Right atrium auricular region (tissue), 2 donors: ENCODE data around the gene ACTL10. TPM values are rescaled to one million over a fixed set of nuclear protein-coding genes. Genes with fewer than 3 reads are reported as not detected.
"Not testable (repeated sequence)": the region's sequence is repeated elsewhere in the genome, so short reads cannot be mapped to it uniquely, and the experiment has no call there.

Source experiments
- DNase-seq: peaks from one replicate; pipeline ENCODE4 v3.0.0-alpha.2; 2019; ENCODE audit warnings: low spot score
- H3K27ac ChIP-seq, 2 donors: fragments of 200-600 bp; sonication (generic); 1 replicate in 1 of 2; 2 replicates in 1 of 2; pipeline ENCODE4 v1.5.1; 2016 to 2019
- H3K27me3 ChIP-seq, 2 donors: fragments of 200-600 bp; sonication (generic); one replicate each; pipeline versions ENCODE4 v1.5.1 to v1.6.0; 2017 to 2019
- H3K36me3 ChIP-seq: fragments of 200-600 bp; sonication (generic); one replicate; pipeline ENCODE4 v1.5.1; 2016
- H3K4me1 ChIP-seq, 2 donors: fragments of 200-600 bp; sonication (generic); one replicate each; pipeline versions ENCODE4 v1.5.1 to v1.6.0; 2017 to 2019
- H3K4me3 ChIP-seq, 2 donors: fragments of 200-600 bp; sonication (generic); 1 replicate in 1 of 2; 2 replicates in 1 of 2; pipeline ENCODE4 v1.5.1; 2017 to 2019; ENCODE audit warnings: mild to moderate bottlenecking in 1 of 2, moderate library complexity in 1 of 2
- H3K9me3 ChIP-seq, 2 donors: fragments of 200-600 bp; sonication (generic); one replicate each; pipeline ENCODE4 v1.5.1; 2019
- total RNA-seq, 2 donors: library from RNA; depleted of rRNA; stranded (reverse); fragments of >200 nt; gene quantifications; one replicate each; pipeline ENCODE4 v1.1.0, GENCODE V29; 2016
- TF ChIP-seq, protein P1 (sequence below), 2 donors: fragments of 200-600 bp; sonication (generic); IDR thresholded peaks; one replicate each; pipeline ENCODE4 v1.5.1; 2019; ENCODE audit warnings: antibody characterized with exemption in 2 of 2

Gene ACTL10
- total RNA-seq, 2 donors from 2014 or later, result 0.33 to 0.79 TPM

DNA sequence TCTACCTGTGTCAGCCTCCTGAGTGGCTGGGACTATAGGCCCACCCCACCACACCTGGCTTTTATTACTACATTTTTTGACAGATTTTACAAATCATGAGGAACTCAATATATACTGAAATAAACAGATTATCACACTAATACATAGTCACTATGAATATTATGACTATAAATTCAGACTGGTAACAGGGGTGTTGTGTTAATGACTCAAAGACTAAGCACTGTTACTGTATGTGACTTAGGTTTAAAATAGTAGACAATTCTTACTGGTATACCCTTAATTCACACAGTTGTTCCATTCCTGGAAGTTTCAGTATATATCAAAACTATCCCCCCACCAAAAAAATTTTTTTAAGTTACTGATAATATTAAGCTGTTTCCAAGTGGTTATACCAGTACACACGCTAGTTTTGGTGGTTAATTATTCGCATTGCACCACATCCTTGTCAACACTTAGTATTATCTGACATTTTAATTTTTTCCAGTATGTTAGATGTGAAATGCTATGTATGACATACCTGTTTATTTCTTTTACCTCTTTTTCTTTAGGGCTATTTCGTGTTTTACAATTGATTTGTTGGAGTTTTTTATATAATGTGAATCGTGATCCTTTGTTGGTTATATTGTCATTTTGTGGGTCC lies 39.0 kb upstream of the ACTL10 start:
- Histone ChIP-seq H3K4me3 (no peak overlapping the region), H3K27me3 (no peaks in the 10 kb centered on the region), H3K4me1 (no peaks in the 10 kb centered on the region), H3K36me3 (peaks cover 45% of the 10 kb centered on the region), H3K27ac (no peak overlapping the region), H3K9me3 (no peaks in the 10 kb centered on the region)
- no peak for DNase-seq
- TF ChIP-seq, protein P1, sequence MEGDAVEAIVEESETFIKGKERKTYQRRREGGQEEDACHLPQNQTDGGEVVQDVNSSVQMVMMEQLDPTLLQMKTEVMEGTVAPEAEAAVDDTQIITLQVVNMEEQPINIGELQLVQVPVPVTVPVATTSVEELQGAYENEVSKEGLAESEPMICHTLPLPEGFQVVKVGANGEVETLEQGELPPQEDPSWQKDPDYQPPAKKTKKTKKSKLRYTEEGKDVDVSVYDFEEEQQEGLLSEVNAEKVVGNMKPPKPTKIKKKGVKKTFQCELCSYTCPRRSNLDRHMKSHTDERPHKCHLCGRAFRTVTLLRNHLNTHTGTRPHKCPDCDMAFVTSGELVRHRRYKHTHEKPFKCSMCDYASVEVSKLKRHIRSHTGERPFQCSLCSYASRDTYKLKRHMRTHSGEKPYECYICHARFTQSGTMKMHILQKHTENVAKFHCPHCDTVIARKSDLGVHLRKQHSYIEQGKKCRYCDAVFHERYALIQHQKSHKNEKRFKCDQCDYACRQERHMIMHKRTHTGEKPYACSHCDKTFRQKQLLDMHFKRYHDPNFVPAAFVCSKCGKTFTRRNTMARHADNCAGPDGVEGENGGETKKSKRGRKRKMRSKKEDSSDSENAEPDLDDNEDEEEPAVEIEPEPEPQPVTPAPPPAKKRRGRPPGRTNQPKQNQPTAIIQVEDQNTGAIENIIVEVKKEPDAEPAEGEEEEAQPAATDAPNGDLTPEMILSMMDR (IDR thresholded peaks at IDR 0.05), result no peak

DNA sequence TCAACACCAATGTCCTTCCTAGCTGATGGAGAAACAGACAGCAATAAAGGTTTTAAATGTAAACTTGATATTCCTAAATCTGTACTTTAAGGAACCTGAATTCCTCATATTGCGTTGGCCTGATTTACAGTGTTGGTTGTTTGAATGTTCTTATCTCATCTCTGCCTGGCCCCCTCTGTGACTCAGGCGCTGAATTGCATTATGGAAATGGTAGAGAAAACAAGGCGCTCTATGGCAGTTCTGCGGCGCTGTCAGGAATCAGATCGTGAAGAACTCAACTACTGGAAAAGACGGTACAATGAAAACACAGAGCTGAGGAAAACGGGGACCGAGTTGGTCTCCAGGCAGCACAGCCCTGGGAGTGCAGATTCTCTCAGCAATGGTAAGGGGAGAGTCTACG lies 37.2 kb upstream of the ACTL10 start:
- DNase-seq, result no peak
- no peaks in the 10 kb centered on the region for H3K27me3 ChIP-seq
- H3K4me3 ChIP-seq, result no peak overlapping the region
- H3K36me3 ChIP-seq, result peaks cover 50% of the 10 kb centered on the region
- no peaks in the 10 kb centered on the region for H3K9me3 ChIP-seq
- TF ChIP-seq, protein P1 (IDR thresholded peaks at IDR 0.05), result no peak
- no peaks in the 10 kb centered on the region for H3K4me1 ChIP-seq
- H3K27ac ChIP-seq, result no peak overlapping the region

DNA sequence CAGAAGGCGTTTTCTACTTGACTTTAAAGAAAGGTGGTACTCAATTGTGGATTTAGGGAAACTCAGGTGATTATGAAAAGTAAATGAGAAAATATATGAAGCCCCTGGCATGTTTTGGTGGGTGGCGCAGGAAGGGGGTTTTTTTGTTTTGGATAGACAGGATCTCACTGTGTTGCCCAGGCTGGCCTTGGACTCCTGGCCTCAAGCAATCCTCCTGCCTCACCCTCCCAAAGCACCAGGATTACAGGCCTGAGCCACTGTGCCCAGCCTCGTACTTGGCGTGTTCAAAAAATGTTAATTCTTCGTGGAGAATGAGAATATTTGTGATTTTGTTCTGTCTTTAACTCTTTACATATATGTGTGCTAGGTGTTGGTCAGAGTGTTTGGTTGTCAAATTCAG lies 36.8 kb upstream of the ACTL10 start:
- TF ChIP-seq, protein P1 (IDR thresholded peaks at IDR 0.05), result no peak
- H3K9me3 ChIP-seq, result no peaks in the 10 kb centered on the region
- peaks cover 50% of the 10 kb centered on the region for H3K36me3 ChIP-seq

DNA sequence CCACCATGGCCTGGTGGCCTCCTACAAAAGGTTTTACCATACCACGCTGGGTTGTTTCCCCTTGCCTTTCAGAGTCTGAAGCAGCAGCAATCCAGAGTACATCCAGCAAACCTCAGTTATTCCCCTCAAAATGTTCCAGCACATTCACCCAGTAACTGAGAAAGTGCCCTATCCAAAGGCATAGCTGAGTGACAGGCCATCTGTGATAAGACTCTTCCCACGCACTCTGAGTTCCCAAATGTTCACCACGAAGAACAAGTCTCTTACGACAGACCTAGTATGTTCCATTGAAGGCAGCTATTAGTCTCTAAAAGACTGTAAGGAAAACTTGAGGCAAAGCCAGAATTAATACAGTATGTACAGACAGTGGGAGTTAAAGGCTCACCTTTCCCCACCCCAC lies 36.2 kb upstream of the ACTL10 start:
- Histone ChIP-seq H3K4me1 (no peaks in the 10 kb centered on the region), H3K27ac (no peak overlapping the region), H3K27me3 (no peaks in the 10 kb centered on the region), H3K4me3 (no peak overlapping the region), H3K36me3 (peaks cover 49% of the 10 kb centered on the region), H3K9me3 (no peaks in the 10 kb centered on the region)
- DNase-seq, result no peak
- TF ChIP-seq, protein P1 (IDR thresholded peaks at IDR 0.05), result no peak

More for the DNA sequence above, 36.8 kb upstream of the ACTL10 start:
- DNase-seq, result no peak
- Histone ChIP-seq H3K27me3 (no peaks in the 10 kb centered on the region), H3K4me1 (no peaks in the 10 kb centered on the region), H3K27ac (no peak overlapping the region), H3K4me3 (no peak overlapping the region)

DNA sequence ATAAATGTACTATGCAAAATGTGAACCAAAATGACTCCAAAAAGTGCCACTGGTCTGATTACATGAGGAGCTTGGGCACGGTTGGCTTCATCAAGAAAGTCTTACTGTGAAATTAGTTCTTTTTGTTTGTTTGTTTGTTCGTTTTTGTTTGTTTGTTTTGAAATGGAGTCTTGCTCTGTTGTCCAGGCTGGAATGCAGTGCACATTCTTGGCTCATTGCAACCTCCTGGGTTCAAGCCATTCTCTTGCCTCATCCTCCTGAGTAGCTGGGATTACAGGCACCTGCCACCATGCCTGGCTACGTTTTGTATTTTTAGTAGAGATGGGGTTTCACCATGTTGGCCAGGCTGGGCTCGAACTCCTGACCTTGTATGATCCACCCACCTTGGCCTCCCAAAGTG lies 34.8 kb upstream of the ACTL10 start:
- not testable (repeated sequence) for H3K9me3 ChIP-seq, H3K4me3 ChIP-seq, H3K27me3 ChIP-seq, H3K4me1 ChIP-seq, DNase-seq, H3K27ac ChIP-seq
- H3K36me3 ChIP-seq, result peaks cover 45% of the 10 kb centered on the region

DNA sequence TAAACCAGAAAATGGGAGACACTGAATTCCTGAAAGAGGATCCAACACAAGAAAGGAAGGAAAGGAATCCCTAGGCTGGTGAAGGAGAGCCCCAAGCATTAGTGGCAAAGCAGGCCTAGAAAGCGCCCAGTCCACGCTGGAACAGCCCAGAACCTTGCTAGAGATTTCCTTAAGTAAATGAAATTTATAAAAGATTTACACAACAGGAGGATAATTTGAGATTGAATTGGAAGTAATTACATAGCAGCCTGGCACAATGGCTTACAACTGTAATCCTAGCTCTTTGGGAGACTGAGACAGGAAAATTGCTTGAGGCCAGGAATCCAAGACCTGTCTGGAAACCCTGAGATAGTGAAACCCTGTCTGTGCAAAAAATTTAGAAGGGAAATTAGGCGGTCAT lies 31.4 kb upstream of the ACTL10 start:
- no peaks in the 10 kb centered on the region for H3K9me3 ChIP-seq
- no peak for DNase-seq
- no peaks in the 10 kb centered on the region for H3K4me1 ChIP-seq
- no peaks in the 10 kb centered on the region for H3K27me3 ChIP-seq
- H3K4me3 ChIP-seq, result no peak overlapping the region
- H3K27ac ChIP-seq, result no peak overlapping the region
- TF ChIP-seq, protein P1 (IDR thresholded peaks at IDR 0.05), result no peak
- H3K36me3 ChIP-seq, result peaks cover 40% of the 10 kb centered on the region
